Measurements from ENCODE around the gene SULT1E1. TPM values are rescaled to one million over a fixed set of nuclear protein-coding genes. Genes with fewer than 3 reads are reported as not detected.

SULT1E1 gene
- polyA plus RNA-seq, 1 donor (not counting 4 experiments of a cell fraction or from before 2014, with no cell fraction given) = 4.6 TPM

DNA sequence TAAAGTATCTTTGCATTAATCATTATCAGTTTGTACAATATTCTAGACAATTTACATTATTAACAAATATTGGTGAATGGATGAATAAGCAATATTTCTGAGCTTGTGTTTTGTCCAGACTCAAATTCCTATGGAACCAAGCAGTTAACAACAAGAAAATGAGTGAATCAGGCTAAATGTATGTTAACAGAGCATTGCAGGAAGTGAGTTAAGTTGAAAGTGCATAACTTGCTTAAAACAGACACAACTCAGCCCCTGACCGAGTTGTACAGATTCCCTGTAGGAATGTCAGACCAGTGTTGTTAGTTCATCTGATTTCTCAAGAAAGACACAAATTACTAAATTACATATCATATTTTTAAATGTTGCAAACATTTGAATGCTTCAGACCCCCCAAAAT lies 47.2 kb upstream of the SULT1E1 start:
- Histone ChIP-seq H3K9me1 (ENCODE audit: control insufficient read depth, extremely low read depth, insufficient read depth, low read length) (no peaks in the 10 kb centered on the region), H2AFZ (ENCODE audit: control insufficient read depth, low read length) (no peak overlapping the region), H3K4me3 (ENCODE audit: control insufficient read depth in 2 of 3, extremely low read depth in 1 of 3, insufficient read depth in 2 of 3, low read depth in 1 of 3, low read length in 3 of 3) (no peak overlapping the region), H3K36me3 (ENCODE audit: control insufficient read depth in 2 of 2, extremely low read depth in 1 of 2, insufficient read depth in 2 of 2, low read length in 2 of 2) (no peaks in the 10 kb centered on the region), H3K27ac (ENCODE audit: control insufficient read depth, insufficient read depth, low read length) (no peak overlapping the region), H3K9me3 (ENCODE audit: control insufficient read depth, low read depth, low read length) (no peaks in the 10 kb centered on the region), H3K4me2 (ENCODE audit: control insufficient read depth, extremely low read depth, insufficient read depth, low read depth, low read length) (no peak overlapping the region), H3K4me1 (ENCODE audit: control insufficient read depth, extremely low read depth, insufficient read depth, low read length) (no peaks in the 10 kb centered on the region), H3K27me3 (ENCODE audit: control insufficient read depth, extremely low read depth, insufficient read depth, low read length) (no peaks in the 10 kb centered on the region), H3K9ac (ENCODE audit: control insufficient read depth, extremely low read depth, insufficient read depth, low read length) (no peak overlapping the region), H4K20me1 (ENCODE audit: control insufficient read depth, extremely low read depth, insufficient read depth, low read length) (no peaks in the 10 kb centered on the region), H3K79me2 (ENCODE audit: control insufficient read depth, insufficient read depth, low read length) (no peaks in the 10 kb centered on the region)
- no peak for FAIRE-seq
- TF ChIP-seq EZH2 (IDR thresholded peaks at IDR 0.05; ENCODE audit: low read length) = no peak
- TF ChIP-seq, protein P1, sequence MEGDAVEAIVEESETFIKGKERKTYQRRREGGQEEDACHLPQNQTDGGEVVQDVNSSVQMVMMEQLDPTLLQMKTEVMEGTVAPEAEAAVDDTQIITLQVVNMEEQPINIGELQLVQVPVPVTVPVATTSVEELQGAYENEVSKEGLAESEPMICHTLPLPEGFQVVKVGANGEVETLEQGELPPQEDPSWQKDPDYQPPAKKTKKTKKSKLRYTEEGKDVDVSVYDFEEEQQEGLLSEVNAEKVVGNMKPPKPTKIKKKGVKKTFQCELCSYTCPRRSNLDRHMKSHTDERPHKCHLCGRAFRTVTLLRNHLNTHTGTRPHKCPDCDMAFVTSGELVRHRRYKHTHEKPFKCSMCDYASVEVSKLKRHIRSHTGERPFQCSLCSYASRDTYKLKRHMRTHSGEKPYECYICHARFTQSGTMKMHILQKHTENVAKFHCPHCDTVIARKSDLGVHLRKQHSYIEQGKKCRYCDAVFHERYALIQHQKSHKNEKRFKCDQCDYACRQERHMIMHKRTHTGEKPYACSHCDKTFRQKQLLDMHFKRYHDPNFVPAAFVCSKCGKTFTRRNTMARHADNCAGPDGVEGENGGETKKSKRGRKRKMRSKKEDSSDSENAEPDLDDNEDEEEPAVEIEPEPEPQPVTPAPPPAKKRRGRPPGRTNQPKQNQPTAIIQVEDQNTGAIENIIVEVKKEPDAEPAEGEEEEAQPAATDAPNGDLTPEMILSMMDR (optimal IDR thresholded peaks at IDR 0.05 in 1 of 3, IDR thresholded peaks at IDR 0.05 in 1 of 3, conservative IDR thresholded peaks at IDR 0.05 in 1 of 3; ENCODE audit: extremely low read depth in 1 of 3, insufficient read depth in 2 of 3, low read length in 3 of 3) = no peak
- dilution Hi-C loops (cut with MboI; ENCODE audit: extremely low pct_ligation_motif_present, low sequenced_read_pairs) = loop anchor here (10.0 kb wide), 1 partner anchor 488 kb away; the partner anchor contains the start of gene OPRPN
- no peak for DNase-seq (ENCODE audit: low read depth, low spot score)

DNA sequence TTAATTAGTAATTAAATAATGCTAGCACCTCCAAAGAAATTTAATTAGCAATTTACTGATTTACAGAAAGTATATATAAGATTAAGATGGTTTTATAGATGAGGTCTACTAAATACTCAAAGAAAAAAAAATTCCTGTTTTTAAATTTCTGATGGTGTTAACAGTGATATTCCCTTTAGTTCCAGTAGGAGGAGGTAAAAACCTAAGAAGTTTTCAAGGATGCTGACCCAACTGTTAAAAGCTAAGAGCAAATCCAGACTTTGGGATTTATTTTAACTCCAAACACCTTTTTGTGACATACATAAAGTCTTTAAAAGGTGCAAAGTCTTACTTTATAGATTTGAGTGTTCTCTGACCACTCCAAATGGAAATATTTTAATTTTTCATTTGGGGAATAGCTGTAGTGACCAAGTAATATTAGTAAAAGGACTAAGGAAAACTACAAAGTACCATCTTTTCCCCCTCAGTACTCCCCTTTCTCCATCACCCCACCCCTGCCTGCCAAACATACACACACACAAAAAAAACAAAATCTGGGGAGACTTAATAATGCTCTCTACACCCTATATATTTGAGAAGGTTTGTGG lies 36.7 kb upstream of the SULT1E1 start:
- Histone ChIP-seq H3K27ac (ENCODE audit: control insufficient read depth, insufficient read depth, low read length) (no peak overlapping the region), H3K4me3 (ENCODE audit: control insufficient read depth in 2 of 3, extremely low read depth in 1 of 3, insufficient read depth in 2 of 3, low read depth in 1 of 3, low read length in 3 of 3) (no peak overlapping the region), H3K4me1 (ENCODE audit: control insufficient read depth, extremely low read depth, insufficient read depth, low read length) (no peaks in the 10 kb centered on the region), H3K27me3 (ENCODE audit: control insufficient read depth, extremely low read depth, insufficient read depth, low read length) (no peaks in the 10 kb centered on the region), H2AFZ (ENCODE audit: control insufficient read depth, low read length) (no peak overlapping the region), H3K9me1 (ENCODE audit: control insufficient read depth, extremely low read depth, insufficient read depth, low read length) (no peaks in the 10 kb centered on the region), H3K9ac (ENCODE audit: control insufficient read depth, extremely low read depth, insufficient read depth, low read length) (no peak overlapping the region), H3K4me2 (ENCODE audit: control insufficient read depth, extremely low read depth, insufficient read depth, low read depth, low read length) (no peak overlapping the region), H3K36me3 (ENCODE audit: control insufficient read depth in 2 of 2, extremely low read depth in 1 of 2, insufficient read depth in 2 of 2, low read length in 2 of 2) (no peaks in the 10 kb centered on the region), H3K9me3 (ENCODE audit: control insufficient read depth, low read depth, low read length) (no peaks in the 10 kb centered on the region), H4K20me1 (ENCODE audit: control insufficient read depth, extremely low read depth, insufficient read depth, low read length) (no peaks in the 10 kb centered on the region), H3K79me2 (ENCODE audit: control insufficient read depth, insufficient read depth, low read length) (no peaks in the 10 kb centered on the region)
- FAIRE-seq = no peak
- TF ChIP-seq EZH2 (IDR thresholded peaks at IDR 0.05; ENCODE audit: low read length) = no peak
- TF ChIP-seq, protein P1 (optimal IDR thresholded peaks at IDR 0.05 in 1 of 3, IDR thresholded peaks at IDR 0.05 in 1 of 3, conservative IDR thresholded peaks at IDR 0.05 in 1 of 3; ENCODE audit: extremely low read depth in 1 of 3, insufficient read depth in 2 of 3, low read length in 3 of 3) = peak in 2 of 3 experiments; percentile 23
- dilution Hi-C loops (cut with MboI; ENCODE audit: extremely low pct_ligation_motif_present, low sequenced_read_pairs) = no loop called here
- DNase-seq (ENCODE audit: low read depth, low spot score) = no peak

All from keratinocyte (primary cell).